Activated CD8-positive, alpha-beta memory T cell treated with anti-CD3 and anti-CD28 coated beads, Interleukin-2, amount 50 U/mL, for 1 hour (primary cell): ENCODE measurements around the gene KRTAP4-2.
"Not testable (repeated sequence)": the region's sequence is repeated elsewhere in the genome, so short reads cannot be mapped to it uniquely, and the experiment has no call there.

Source experiments
- DNase-seq: peaks from one replicate; pipeline ENCODE4 v3.0.0-alpha.2; 2020; ENCODE audit errors: extremely low read depth

The KRTAP4-2 gene

GRCh38 chr17:41160648-41161047 lies 17.4 kb downstream of the KRTAP4-2 start, which contains the start of gene KRTAP4-4:
KRTAP4-4 (minus strand) TSS chr17:41160748; CDS start chr17:41160691, 57 bp downstream.
- no peak for DNase-seq

- DNase-seq, result not testable (repeated sequence)
Observed at GRCh38 chr17:41160190-41160589, 17.8 kb downstream of the KRTAP4-2 start.

DNA sequence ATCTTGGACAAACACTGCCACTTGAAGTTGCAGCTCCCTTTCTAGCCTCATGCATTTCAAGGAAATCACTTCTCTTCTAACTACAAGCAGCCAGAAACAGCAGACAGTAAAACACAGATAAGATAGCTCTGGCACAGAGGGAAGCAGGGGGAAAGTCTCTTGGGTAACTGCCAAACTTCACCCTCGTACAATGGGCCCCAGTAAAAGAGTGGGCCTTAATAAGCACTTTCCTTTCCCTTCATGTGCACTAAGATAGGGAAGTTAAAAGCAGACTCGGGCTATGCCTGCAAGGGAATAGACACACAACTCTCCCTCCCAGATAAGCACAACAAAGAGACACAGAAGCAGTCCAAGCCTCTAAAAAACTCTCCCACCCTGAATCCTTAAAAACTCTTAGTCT lies 24.2 kb downstream of the KRTAP4-2 start:
- no peak for DNase-seq

- DNase-seq, result no peak
Observed at GRCh38 chr17:41151525-41151924, 26.5 kb downstream of the KRTAP4-2 start.

GRCh38 chr17:41150026-41150425 lies 28.0 kb downstream of the KRTAP4-2 start:
- no peak for DNase-seq

DNA sequence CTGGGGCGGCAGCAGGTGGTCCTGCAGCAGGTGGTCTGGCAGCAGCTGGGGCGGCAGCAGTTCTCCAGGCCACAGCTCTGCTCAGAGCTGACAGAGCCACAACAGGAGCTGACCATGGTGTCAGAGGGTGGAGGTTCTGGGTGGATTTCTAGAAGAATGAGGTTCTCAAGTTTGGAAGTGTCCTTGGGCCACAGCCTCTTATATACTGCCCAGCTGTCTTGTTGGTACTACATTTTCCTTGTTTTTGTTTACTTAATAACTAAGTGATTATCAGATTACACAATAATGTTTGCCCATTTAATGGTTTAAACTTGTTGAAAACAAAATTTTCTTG lies 28.4 kb downstream of the KRTAP4-2 start, which contains the start of gene KRTAP4-5:
Gene KRTAP4-5, minus strand, starts transcription at position 174 of the 334 bp plus-strand sequence. Its CDS starts 58 bp downstream, at position 116.
- DNase-seq, result no peak

GRCh38 chr17:41148971-41149651 lies 28.9 kb downstream of the KRTAP4-2 start:
- not testable (repeated sequence) for DNase-seq

DNA sequence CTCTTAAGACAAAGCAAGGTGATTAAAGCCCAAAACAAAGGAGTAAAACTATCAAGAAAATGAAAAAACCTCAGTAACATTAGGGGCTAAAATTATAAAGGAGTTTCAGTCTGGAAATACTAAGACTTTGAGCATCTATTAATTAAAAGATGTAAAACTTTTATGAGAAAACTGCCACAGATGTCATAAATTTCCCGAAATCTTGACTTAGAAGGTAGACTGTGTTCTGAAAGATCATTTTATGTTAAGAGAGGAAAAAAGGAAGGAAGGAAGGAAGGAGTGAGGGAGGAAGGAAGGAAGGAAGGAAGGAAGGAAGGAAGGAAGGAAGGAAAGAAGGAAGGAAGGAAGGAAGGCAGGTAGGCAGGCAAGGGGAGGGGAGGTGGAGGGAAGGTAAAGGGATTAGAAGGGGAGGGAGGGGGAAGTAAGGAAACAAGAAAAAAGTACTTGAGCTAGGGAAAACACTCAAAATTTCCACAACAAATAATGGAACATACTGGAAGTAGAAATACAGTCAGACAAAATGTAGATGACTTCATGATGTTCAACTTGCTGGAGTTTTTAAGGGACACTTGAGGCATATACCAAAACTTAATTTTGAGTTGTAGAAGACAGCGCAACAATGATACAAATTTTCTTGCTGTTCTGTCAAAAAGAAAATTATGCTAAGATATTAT lies 30.4 kb downstream of the KRTAP4-2 start:
- DNase-seq, result no peak

DNA sequence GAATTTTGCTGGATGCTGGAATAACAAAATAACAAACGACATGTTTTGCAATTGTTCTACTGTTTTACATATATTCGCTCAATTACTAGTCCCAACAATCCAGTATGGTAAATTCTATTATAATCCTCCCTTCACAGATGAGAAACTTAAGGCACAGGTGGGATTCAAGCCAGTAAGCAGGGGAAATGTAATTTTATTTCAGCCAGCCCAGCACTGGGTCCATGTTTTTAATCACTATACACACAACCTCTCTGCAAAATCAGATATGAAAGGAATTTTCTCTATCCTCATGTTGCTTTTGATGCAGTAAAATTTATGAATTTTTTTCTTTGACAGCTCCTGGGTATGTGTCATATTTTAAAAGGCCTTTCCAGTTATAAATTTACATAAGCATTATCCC lies 32.8 kb downstream of the KRTAP4-2 start:
- no peak for DNase-seq

DNA sequence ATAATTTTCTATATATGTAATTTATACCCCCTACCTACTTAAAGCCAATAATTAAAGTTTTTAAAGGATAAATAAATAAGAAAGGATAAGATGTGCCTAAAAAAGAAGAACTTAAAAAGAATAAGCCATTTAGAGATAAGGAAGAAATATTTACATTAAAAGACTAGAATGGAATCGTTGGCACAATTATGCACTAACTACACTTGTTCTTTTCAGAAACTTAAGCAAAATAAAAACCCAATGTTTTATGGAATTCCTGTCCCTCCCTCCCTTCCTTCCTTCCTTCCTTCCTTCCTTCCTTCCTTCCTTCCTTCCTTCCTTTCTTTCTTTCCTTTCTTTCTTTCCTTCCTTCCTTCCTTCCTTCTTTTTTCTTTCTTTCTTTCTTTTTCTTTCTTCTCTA lies 33.2 kb downstream of the KRTAP4-2 start:
- DNase-seq, result no peak

GRCh38 chr17:41141361-41141760 lies 36.7 kb downstream of the KRTAP4-2 start:
- no peak for DNase-seq

GRCh38 chr17:41140360-41141131 lies 37.5 kb downstream of the KRTAP4-2 start, which contains the start of gene KRTAP4-6:
KRTAP4-6 (minus strand) TSS chr17:41140544; CDS start chr17:41140487, 57 bp downstream.
- no peak for DNase-seq

DNA sequence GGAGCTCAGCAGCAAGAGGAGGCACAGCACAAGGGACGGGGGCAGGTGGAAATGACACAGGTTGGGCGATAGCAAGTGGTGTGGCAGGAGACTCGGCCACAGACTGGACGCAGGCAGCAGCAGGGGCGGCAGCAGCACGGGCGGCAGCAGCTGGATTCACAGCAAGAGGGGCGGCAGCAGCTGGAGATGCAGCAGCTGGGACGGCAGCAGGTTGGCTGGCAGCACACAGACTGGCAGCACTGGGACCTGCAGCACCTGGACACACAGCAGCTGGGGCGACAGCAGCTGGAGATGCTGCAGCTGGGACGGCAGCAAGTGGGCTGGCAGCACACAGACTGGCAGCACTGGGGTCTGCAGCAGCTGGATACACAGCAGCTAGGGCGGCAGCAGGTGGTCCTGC lies 38.2 kb downstream of the KRTAP4-2 start:
- DNase-seq, result not testable (repeated sequence)

DNA sequence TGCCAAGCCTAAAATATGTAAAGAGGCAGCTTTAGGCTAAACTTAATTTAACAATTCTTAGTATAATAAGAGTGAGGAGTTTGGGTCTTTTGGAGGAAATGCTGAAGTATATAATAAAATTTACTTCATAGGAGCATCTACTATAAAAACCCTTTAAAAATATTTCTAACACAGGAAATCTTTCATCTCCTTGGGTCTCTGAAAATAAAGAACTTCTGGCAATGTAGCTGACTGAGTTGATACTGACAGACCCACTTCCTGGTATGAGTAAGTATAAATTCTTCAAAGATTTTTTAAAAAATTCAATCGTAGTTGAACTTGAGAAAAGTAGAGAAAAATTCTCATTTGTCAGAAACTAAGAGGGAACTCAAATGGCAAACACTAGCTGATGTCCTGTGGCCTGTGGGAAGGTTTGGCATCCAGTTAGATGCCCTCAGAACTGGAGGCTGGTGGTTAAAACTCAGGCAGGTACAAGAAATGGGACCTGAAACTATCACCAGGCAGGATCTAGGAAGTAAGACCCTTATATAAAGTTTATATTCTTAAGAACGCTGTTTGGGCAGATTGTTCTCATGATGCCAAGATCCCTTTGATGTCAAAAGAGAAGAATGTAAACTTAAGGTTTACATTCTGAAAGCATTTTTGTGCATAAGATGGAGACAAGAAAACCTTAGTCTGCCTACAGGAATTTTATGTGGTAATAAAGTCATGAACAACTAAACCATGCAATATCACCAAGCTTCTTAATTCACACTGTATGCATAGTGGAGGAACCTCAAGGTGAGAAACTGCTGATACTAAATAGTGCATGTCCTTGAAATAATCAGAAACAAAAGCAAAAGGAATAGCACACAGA lies 43.9 kb downstream of the KRTAP4-2 start:
- DNase-seq, result no peak

GRCh38 chr17:41131979-41132378 lies 46.0 kb downstream of the KRTAP4-2 start:
- DNase-seq, result no peak
